Adipocyte (in vitro differentiated cells): ENCODE results near the gene RNFT1.
"Not testable (repeated sequence)": the region's sequence is repeated elsewhere in the genome, so short reads cannot be mapped to it uniquely, and the experiment has no call there.

ENCODE experiments used
- DNase-seq: peaks from one replicate; pipeline ENCODE4 v3.0.0-alpha.2; 2015; ENCODE audit warnings: low read depth
- H3K27me3 ChIP-seq: replicated peaks from 2 replicates; pipeline ENCODE4 v1.7.0; 2013; ENCODE audit warnings: mild to moderate bottlenecking, low read length, moderate library complexity; ENCODE audit not compliant: control insufficient read depth, insufficient read depth
- H3K36me3 ChIP-seq: 2 replicates; pipeline ENCODE4 v1.7.0; 2013; ENCODE audit warnings: low read length, mild to moderate bottlenecking, moderate library complexity; ENCODE audit not compliant: control insufficient read depth, insufficient read depth, severe bottlenecking
- H3K4me1 ChIP-seq: 2 replicates; pipeline ENCODE4 v1.7.0; 2013; ENCODE audit warnings: mild to moderate bottlenecking, low read length, moderate library complexity; ENCODE audit not compliant: control insufficient read depth, insufficient read depth
- H3K4me3 ChIP-seq: 2 replicates; pipeline ENCODE4 v1.7.0; 2013; ENCODE audit warnings: mild to moderate bottlenecking, low read length, moderate library complexity
- H3K9ac ChIP-seq: 2 replicates; pipeline ENCODE4 v1.7.0; 2013; ENCODE audit warnings: mild to moderate bottlenecking, low read length, moderate library complexity
- H3K9me3 ChIP-seq: 2 replicates; pipeline ENCODE4 v1.7.0; 2013; ENCODE audit warnings: mild to moderate bottlenecking, low read length, moderate library complexity; ENCODE audit not compliant: control insufficient read depth

Gene RNFT1

DNA sequence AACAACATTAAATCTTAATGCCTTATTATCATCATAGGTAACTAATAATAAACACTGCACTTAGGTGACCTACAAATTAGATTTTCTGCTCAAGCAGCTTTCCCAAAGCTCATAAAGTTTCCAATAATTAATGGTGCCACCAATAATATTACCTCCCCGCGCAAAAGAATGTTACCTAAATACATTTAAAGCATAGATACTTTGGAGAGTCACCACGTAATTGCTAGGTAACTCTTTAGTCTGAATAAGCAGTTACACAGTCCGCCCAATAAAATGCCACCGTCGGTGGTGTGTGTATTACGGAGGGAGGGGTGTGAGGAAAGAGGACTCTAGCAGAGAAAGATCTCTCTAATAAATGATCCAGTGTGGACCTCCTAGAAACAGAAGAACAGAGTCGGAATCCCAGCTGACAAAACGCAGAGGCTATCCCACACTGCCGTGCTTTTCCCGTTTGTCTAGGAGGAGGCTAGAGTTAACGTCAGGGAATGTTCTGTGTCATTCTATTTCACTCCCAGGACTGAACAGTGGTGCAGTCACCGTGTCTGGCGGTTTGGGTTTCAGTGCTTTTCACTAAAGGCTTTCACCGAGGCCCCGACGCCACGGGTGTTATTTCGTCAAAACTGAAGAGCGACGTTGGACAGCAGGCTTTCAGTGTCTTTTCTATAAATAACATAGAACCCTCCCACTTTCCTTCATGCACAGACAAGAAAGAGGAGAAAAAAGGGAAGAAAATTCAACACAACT lies 630 bp downstream of the RNFT1 start:
- H3K4me1 ChIP-seq, result peaks cover 19% of the 10 kb centered on the region
- H3K9ac ChIP-seq, result peak overlapping the region; percentile 99
- H3K9me3 ChIP-seq, result no peaks in the 10 kb centered on the region
- peaks cover 11% of the 10 kb centered on the region for H3K36me3 ChIP-seq
- peak; percentile 86 for DNase-seq
- H3K27me3 ChIP-seq, result no peaks in the 10 kb centered on the region
- H3K4me3 ChIP-seq, result peak overlapping the region; percentile 92

DNA sequence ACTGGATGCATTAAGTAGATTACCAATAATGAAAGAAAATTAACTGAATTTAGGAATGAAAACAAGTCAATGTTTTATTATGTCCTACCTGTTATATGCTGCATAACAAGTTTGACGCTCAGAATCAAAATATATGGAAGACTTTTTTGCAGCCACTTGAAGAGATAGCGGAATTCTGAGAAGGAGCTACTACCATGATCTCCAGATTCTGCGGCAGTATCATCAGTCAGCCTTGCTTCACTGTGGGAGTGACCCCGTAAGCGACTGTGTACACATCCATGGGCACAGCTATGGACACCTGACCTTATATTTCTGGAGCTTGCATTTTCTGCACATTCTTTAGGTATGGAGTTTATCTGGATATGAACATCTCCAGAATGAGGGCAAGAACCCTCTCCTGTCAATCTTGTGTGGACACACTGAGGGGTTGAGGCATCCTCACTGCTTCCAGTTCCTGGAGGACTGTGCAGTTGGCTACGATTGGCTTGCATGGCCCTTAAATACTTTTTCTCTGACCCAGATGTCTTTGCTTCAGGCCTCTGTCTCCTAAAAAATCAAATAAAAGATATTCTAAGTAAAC lies 1.7 kb downstream of the RNFT1 start:
- Histone ChIP-seq H3K9ac (peak overlapping the region; percentile 99), H3K4me3 (peak overlapping the region; percentile 92), H3K36me3 (peaks cover 19% of the 10 kb centered on the region), H3K4me1 (peaks cover 19% of the 10 kb centered on the region), H3K27me3 (no peaks in the 10 kb centered on the region), H3K9me3 (no peaks in the 10 kb centered on the region)
- DNase-seq, result no peak

DNA sequence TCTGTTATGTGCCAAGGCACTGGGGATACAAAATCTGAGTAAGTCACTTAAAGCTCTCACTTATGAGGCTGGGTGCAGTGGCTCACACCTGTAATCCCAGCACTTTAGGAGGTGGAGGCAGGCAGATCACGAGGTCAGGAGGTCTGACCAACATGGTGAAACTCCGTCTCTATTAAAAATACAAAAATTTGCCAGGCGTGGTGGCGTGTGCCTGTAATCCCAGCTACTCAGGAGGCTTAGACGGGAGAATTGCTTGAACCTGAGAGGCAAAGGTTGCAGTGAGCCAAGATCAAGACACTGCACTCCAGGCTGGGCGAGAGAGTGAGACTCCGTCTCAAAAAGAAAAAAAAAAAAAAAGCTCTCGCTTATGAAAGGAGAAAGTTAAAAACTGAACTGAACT lies 5.0 kb downstream of the RNFT1 start:
- not testable (repeated sequence) for H3K9me3 ChIP-seq, H3K27me3 ChIP-seq, H3K9ac ChIP-seq, H3K4me3 ChIP-seq, DNase-seq
- Histone ChIP-seq H3K36me3 (peaks cover 52% of the 10 kb centered on the region), H3K4me1 (peaks cover 12% of the 10 kb centered on the region)

DNA sequence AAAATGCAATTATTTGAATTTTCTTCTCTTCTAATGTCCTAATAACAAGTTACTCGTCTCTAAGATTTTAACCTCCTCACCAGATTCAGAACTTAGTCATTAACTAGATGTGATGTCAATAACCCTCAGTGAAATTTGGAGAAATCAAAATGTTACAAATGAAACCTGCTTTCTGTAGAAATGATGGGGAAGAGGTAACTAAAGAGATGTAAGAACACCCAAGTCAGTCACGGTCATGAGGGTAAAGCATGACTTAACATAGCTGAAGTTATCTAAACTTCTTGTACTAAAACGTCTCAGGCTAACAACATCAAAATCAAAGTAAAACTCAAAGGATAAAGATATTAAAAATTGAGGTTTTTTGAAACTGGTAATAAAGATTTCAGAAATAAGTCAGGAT lies 9.7 kb downstream of the RNFT1 start:
- Histone ChIP-seq H3K4me3 (no peak overlapping the region), H3K9me3 (no peaks in the 10 kb centered on the region), H3K4me1 (no peaks in the 10 kb centered on the region), H3K36me3 (peaks cover 82% of the 10 kb centered on the region), H3K9ac (no peak overlapping the region), H3K27me3 (no peaks in the 10 kb centered on the region)
- DNase-seq, result no peak

DNA sequence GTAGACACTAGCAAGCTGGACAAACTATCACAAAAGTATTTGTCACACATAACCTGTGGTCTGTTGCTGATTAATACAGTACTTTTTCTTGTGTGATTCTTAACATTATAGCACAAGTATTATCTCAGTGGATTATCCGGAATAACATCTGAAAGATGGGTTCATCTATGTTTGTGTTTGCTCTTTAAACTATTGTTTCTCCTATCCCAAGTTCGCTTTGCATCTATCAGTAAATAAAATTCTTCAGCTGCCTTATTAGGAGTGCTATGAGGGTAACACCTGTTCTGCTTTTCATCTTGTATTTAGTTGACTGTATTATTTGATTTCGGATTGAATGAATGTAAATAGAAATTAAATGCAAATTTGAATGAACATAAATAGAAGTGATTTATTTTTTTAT lies 14.5 kb downstream of the RNFT1 start:
- Histone ChIP-seq H3K9me3 (no peaks in the 10 kb centered on the region), H3K27me3 (no peaks in the 10 kb centered on the region), H3K9ac (no peak overlapping the region), H3K36me3 (peaks cover 79% of the 10 kb centered on the region), H3K4me3 (no peak overlapping the region), H3K4me1 (no peaks in the 10 kb centered on the region)
- DNase-seq, result no peak

DNA sequence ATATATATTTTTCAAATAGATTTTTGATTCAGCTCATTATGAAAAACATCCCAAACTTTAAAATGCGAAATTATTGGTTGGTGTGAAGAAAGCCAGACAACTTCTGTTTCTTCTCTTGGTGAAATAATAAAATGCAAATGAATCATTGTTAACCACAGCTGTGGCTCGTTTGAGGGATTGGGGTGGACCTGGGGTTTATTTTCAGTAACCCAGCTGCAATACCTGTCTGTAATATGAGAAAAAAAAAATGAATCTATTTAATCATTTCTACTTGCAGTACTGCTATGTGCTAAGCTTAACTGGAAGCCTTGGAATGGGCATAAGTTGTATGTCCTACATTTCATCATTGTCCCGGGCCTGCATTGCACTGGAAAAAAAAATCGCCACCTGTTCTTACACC lies 17.2 kb downstream of the RNFT1 start:
- H3K4me1 ChIP-seq, H3K4me3 ChIP-seq, DNase-seq, H3K9ac ChIP-seq, H3K27me3 ChIP-seq, H3K9me3 ChIP-seq: not testable (repeated sequence)
- peaks cover 72% of the 10 kb centered on the region for H3K36me3 ChIP-seq

DNA sequence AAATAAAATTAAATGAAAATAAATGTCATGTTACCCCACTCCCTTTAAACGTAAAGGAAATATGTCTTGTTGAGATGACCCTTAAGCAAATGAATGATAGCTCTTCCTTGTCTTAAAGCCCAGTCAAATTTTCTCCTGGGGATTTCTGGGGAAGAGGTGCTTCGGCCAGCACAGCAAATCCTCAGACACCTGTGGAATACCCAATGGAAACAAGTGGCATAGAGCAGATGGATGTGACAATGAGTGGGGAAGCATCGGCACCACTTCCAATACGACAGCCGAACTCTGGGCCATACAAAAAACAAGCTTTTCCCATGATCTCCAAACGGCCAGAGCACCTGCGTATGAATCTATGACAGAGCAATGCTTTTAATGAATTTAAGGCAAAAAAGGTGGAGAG lies 18.1 kb downstream of the RNFT1 start:
- H3K36me3 ChIP-seq, result peaks cover 73% of the 10 kb centered on the region
- H3K9me3 ChIP-seq, H3K4me3 ChIP-seq, H3K4me1 ChIP-seq, DNase-seq, H3K27me3 ChIP-seq, H3K9ac ChIP-seq: not testable (repeated sequence)

DNA sequence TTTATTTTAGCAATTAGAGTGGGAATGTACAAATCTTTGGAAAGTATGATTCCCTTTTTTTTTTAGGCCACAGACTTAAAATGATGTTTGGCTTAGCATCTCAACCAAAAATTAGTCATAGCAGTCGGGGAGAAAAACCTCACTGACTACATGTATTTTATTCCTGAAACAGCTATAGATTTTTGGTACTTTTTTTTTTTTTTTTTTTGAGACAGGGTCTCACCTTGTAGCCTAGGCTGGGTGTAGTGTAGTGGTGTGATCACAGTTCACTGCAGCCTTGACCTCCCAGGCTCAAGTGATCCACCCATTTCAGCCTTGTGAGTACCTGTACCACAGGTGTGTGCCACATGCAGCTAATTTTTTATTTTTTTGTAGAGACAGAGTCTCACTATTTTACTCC lies 23.4 kb downstream of the RNFT1 start:
- H3K4me3 ChIP-seq, result no peak overlapping the region
- no peaks in the 10 kb centered on the region for H3K4me1 ChIP-seq
- H3K9me3 ChIP-seq, result no peaks in the 10 kb centered on the region
- H3K36me3 ChIP-seq, result peaks cover 78% of the 10 kb centered on the region
- H3K9ac ChIP-seq, result no peak overlapping the region
- DNase-seq, result no peak
- H3K27me3 ChIP-seq, result no peaks in the 10 kb centered on the region

DNA sequence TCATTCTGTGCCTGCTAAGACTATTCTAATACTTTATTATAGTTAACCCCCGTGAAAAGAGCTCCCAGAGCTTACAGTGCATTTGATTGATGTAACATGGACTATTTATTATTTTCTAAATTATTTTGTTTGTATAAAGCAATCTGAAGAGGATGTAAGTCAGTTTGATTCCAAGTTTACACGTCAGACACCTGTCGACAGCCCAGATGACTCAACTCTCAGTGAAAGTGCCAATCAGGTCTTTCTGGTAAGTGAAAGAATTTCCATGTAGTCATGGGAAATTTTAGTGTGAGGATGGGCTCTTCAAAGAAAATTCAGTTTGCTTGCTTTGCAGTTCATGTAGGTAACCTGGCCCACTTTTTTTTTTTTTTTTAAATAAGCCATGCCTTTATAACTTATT lies 23.8 kb downstream of the RNFT1 start:
- H3K9me3 ChIP-seq, H3K4me3 ChIP-seq, DNase-seq, H3K9ac ChIP-seq, H3K27me3 ChIP-seq, H3K4me1 ChIP-seq: not testable (repeated sequence)
- H3K36me3 ChIP-seq, result peaks cover 78% of the 10 kb centered on the region

DNA sequence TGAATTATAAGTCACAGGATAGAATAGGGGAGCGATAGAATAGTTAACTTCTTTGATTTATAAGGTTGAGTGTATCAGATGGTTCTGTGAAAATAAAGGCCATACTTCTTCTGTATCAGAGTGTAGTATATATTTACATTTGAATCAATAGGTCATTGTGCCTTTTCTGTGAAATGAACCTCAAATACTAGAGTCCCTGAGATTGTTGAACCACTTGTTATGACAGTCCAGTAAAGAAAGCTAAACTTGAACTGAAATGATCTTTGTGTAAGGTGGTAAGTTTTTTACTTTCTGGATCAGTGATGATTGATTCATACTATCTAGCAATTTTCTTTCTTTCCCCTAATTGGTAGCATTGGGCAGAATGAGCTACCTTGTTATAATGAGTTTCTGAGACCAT lies 31.2 kb downstream of the RNFT1 start:
- peaks cover 79% of the 10 kb centered on the region for H3K36me3 ChIP-seq
- H3K9me3 ChIP-seq, H3K9ac ChIP-seq, H3K4me3 ChIP-seq, H3K4me1 ChIP-seq, H3K27me3 ChIP-seq, DNase-seq: not testable (repeated sequence)

DNA sequence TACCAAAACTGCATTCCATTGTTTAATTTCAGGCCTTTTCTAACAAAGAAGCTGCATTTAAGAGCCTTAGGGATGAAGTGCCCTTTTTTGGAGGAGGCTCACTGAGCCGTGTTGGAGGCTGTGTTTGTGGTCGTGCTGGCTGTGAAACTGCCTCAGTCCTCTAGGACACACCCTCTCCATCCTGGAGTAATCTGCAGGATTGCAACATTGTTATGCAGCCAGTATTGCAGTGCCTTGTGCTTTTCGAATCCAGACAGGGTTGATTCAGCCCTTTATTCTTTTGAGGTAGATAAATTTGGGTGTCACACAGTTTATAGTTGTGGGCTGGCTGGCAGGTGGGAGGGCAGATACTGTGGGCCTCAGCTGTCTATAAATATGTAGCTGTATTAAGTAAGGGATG lies 33.8 kb downstream of the RNFT1 start:
- H3K4me3 ChIP-seq, H3K9ac ChIP-seq, H3K9me3 ChIP-seq, H3K4me1 ChIP-seq, H3K27me3 ChIP-seq: not testable (repeated sequence)
- DNase-seq, result peak; percentile 89
- peaks cover 74% of the 10 kb centered on the region for H3K36me3 ChIP-seq

DNA sequence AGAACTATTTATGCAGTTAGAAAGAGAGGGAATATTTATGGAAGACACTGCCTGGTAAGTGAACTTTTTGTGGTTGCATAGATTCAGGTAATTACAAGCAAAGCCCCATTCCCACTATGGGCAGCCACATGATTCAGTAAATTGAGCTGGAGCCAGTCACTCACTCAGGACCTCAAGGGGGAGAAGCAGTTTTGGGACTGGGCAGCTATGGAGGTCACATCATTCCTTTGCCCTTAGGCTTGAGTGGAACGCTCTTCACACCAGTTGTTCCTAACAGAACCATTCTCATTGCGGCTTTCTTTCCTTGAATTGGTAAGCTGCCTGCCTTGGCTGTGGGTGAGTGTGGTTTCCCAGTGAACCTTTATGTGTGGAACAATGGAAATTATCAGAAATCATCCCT lies 34.4 kb downstream of the RNFT1 start:
- not testable (repeated sequence) for H3K9me3 ChIP-seq, H3K27me3 ChIP-seq, H3K9ac ChIP-seq, H3K4me3 ChIP-seq, H3K4me1 ChIP-seq, DNase-seq
- peaks cover 74% of the 10 kb centered on the region for H3K36me3 ChIP-seq
